Measurements from ENCODE around the gene PABPN1L.

PABPN1L gene

DNA sequence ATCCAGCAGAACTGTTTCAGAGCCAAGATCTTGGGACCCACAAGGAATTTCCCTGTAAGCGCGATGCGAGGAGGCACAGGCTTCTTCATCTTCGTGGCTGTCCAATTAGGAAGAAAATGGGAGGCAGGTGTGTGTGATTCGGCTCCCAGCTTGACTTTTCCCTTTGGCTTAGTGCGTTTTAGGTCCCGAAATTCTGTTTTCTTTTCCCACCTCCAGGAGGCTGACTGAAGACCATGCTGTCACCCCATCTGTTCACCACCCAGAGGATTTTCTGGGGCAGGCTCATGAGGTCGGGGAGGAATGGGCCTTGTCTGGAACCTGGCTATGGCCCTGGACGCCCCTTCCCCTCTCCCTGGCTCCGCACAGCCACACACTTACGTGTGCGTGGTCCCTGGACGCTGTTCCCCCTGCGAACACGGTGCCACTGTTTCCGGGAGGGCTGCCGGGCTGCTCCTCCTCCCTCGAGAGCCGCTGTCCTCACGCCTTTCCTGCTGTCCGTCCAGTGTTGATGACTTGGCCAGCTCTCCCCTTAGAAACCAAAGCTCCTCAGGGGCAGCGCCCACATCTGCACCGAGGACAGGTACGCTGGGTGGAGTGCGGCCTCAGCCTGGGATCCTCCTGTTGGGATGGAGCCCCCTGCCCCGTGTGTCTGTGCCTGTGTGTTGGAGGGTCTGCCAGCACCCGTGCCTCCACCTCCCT, 2.7 kb upstream of the PABPN1L start:
- no peaks in the 10 kb centered on the region for H3K4me1 Mint-ChIP-seq
- no peak overlapping the region for H3K4me3 Mint-ChIP-seq
- peaks cover 2% of the 10 kb centered on the region for H3K27me3 Mint-ChIP-seq
- no peaks in the 10 kb centered on the region for H3K9me3 Mint-ChIP-seq
- H3K27ac Mint-ChIP-seq, result no peak overlapping the region
- H3K36me3 Mint-ChIP-seq, result no peaks in the 10 kb centered on the region

DNA sequence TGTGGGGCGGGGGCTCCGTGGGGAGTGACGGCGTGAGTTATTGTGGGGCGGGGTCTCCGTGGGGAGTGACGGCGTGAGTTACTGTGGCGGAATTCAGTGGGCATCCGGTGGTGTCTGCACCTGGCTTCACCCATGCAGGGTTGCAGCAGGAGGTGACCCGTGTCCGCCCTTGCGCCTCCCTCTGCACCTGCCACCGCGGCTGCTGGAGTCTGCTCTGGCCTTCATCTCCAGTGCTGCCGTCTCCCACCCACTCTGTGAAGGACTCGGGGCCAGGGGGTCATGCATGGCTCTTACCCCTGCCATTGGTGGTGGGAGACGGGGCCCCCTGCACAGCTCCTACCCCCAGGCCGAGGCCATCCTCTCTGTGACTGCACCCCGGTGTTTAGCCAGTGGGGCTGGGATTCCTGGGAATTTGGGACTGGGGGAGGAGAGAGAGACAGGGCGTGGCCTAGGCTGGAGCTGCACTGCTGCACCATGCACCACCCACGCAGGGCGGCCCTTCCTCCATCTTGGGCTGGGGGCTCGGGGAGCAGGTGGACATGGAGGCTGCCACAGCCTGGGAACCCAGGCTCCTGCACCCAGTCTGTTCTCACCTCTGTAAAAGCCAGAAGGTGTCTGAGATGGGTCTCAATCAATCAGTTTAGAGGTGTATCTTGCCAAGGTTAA, 1.3 kb upstream of the PABPN1L start:
- Mint-ChIP-seq H3K27me3 (peaks cover 2% of the 10 kb centered on the region), H3K9me3 (no peaks in the 10 kb centered on the region), H3K4me1 (no peaks in the 10 kb centered on the region), H3K36me3 (no peaks in the 10 kb centered on the region), H3K27ac (no peak overlapping the region), H3K4me3 (no peak overlapping the region)

DNA sequence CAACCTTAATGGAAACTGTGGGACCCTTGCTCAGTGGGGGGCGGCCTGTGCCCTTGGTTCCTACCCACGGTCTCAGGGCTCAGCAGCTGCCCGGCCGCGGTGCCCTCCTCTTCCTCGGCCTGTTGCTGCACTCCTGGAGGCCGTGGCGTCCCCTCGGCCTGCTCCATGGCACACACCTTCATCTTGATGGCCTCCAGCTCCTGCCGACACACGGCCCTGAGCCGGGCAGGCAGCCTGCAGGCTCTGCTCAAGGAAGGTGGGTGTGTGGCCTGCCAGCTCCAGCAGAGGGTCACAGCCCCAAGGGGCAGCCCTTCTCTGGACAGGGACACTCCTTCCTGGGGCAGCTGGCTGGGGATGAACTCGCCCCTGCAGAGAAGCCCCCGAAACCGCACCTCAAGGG, 718 bp downstream of the PABPN1L start:
- H3K27ac Mint-ChIP-seq, result no peak overlapping the region
- no peaks in the 10 kb centered on the region for H3K4me1 Mint-ChIP-seq
- H3K9me3 Mint-ChIP-seq, result no peaks in the 10 kb centered on the region
- no peak overlapping the region for H3K4me3 Mint-ChIP-seq
- no peaks in the 10 kb centered on the region for H3K27me3 Mint-ChIP-seq
- H3K36me3 Mint-ChIP-seq, result peaks cover 3% of the 10 kb centered on the region

DNA sequence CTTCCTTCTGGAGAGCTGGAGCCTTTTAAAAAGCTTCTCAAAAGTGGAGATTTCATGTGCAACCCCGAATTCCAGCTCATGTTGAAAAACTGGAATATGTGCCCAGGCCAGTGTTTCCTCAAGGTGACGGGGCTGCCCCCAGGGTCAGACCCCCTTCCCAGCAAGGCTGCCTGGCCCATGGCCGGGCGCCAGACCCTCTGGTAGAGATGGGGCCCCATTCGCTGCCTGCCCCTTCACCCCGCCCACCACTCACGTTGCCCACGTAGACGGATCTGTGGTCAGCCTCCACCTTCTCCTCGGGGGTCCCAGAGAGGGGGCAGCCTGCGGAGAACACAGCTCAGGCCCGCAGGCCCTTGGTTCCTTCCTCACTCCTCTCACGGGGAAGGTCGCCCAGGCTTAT, 1.1 kb downstream of the PABPN1L start:
- H3K4me1 Mint-ChIP-seq, result no peaks in the 10 kb centered on the region

DNA sequence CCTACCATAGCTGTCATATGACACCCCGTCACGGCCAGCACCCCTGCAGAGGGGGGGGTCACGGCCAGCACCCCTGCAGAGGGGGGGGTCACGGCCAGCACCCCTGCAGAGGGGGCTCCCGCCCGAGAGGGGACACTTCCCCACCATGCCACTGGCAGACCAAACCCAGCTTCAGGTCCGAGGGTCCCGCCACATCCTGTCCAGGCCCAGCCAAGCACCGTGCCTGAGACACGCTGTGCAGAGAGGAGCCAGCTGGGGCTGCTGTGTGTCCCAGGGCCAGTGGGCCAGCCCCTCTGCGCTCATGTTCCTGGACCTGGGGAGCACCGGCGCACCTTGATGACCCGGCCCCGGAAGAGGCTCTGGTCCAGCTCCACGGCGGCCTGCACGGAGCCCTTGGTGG, 1.9 kb downstream of the PABPN1L start:
- Mint-ChIP-seq H3K4me3 (no peak overlapping the region), H3K36me3 (peaks cover 3% of the 10 kb centered on the region), H3K27me3 (no peaks in the 10 kb centered on the region), H3K27ac (no peak overlapping the region), H3K9me3 (no peaks in the 10 kb centered on the region), H3K4me1 (no peaks in the 10 kb centered on the region)

More for the DNA sequence above, 1.1 kb downstream of the PABPN1L start:
- Mint-ChIP-seq H3K36me3 (peaks cover 3% of the 10 kb centered on the region), H3K27ac (no peak overlapping the region), H3K27me3 (no peaks in the 10 kb centered on the region), H3K9me3 (no peaks in the 10 kb centered on the region), H3K4me3 (no peak overlapping the region)

DNA sequence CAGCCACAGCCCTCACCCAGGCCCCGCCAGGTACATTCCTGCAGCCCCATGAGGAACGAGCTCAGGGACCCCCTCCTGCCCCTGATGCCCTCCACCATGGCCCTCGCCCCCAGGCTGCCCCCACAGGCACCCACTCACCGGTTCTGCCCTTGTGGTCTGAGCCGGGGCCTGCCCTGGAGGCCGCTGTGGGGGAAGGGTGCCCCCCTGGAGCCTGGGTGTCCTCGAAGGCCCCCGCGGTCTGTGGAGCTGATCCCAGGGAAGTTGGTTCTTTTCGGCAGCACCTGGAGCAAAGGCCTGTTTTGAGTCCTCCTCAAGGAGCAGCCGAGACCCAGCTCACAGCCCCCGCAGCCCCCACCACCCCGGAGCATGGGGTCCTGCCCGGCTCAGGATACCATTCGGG, 2.4 kb downstream of the PABPN1L start:
- Mint-ChIP-seq H3K9me3 (no peaks in the 10 kb centered on the region), H3K36me3 (peaks cover 3% of the 10 kb centered on the region), H3K4me1 (no peaks in the 10 kb centered on the region), H3K27ac (no peak overlapping the region), H3K27me3 (no peaks in the 10 kb centered on the region), H3K4me3 (no peak overlapping the region)

DNA sequence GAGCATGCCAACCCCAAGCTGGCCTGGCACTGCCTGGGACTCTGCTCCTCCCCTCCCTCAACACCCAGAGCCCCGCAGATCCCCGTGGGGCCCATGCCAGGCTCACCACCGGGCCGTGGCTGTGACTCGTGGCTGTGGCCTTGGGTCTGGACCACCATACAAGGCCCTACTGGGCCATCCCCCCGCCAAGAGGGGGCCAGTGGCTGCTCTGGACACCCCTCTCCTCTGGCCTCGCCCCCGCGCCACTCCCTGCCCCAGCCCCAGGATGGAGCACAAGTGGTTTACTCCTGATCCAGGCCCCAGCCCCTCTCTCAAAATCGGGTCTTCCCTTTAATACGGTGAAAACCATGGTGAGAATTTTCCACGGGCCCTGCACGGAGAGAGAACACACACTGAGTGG, 3.0 kb downstream of the PABPN1L start:
- H3K4me3 Mint-ChIP-seq, result no peak overlapping the region
- peaks cover 4% of the 10 kb centered on the region for H3K4me1 Mint-ChIP-seq
- no peak overlapping the region for H3K27ac Mint-ChIP-seq
- H3K27me3 Mint-ChIP-seq, result no peaks in the 10 kb centered on the region
- peaks cover 3% of the 10 kb centered on the region for H3K36me3 Mint-ChIP-seq
- H3K9me3 Mint-ChIP-seq, result no peaks in the 10 kb centered on the region

DNA sequence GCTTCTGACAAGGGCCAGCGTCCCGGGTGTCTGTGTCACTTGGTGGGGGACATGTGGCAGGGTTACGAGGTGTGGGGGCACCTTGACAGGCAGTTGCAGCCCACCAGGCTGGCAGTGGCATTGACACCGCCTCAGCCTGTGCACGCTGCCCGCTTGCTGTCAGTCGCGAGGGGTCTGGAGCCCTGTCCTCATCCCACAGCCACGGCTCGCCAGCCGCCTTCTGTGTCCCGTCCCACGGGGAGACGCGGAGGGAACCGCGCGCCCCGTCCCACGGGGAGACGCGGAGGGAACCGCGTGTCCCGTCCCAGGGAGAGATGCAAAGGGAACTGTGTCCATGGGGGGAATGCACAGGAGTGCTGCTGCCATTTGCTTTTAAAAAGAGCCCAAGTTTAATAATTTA, 3.5 kb downstream of the PABPN1L start:
- Mint-ChIP-seq H3K4me1 (peaks cover 9% of the 10 kb centered on the region), H3K27me3 (no peaks in the 10 kb centered on the region), H3K4me3 (no peak overlapping the region), H3K36me3 (peaks cover 3% of the 10 kb centered on the region), H3K9me3 (no peaks in the 10 kb centered on the region), H3K27ac (no peak overlapping the region)

DNA sequence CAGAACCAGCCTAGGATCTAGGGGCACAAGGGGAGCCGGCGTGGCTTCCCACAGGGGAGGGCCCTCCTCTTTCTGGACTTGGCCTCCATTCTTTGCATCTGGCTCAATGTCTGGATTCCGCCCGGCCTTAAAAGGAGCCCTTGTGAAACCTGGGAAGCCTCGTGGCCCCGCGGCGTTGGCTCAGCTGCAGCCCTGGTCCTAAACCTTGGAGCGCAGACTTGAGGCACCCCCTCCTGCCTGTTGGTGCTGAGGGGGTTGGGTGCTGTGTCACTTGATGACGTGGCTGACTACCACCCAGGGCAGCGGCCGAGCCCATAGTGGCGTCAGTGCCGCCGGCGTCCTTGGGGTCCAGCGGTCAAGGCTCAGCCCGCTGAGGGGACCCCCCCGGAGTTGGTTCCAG, 5.1 kb downstream of the PABPN1L start:
- H3K36me3 Mint-ChIP-seq, result peaks cover 3% of the 10 kb centered on the region
- no peak overlapping the region for H3K27ac Mint-ChIP-seq
- no peak overlapping the region for H3K4me3 Mint-ChIP-seq
- H3K4me1 Mint-ChIP-seq, result peaks cover 13% of the 10 kb centered on the region
- no peaks in the 10 kb centered on the region for H3K9me3 Mint-ChIP-seq
- no peaks in the 10 kb centered on the region for H3K27me3 Mint-ChIP-seq

DNA sequence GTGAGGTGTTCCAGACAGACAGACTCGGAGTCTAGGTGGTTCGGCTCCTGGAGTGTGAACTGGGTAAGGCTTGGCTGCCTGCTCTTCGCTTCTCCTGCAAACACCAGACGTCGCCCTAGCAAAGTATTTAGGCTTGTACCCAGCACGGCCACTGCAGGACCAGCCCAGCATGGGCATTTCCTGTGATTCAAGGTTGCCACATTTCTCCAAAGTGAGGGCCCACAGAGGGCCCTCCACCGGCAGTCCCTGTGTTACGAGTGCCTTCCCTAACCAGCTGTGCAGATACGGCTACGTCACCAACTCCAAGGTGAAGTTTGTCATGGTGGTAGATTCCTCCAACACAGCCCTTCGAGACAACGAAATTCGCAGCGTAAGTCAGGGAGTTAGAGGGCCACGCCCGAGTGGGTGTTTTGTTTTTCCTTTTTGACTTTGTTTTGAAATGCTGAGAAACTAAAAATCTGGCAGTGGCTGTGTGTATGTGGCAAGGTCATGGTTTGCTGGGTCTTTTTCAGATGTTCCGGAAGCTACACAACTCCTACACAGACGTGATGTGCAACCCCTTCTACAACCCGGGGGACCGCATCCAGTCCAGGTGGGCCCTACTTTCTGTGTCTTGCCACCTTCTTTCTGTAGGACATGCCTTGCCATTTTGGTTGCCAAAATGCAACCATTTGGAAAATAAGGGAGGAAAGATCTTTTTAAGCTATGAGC, 6.9 kb downstream of the PABPN1L start:
- Mint-ChIP-seq H3K9me3 (no peaks in the 10 kb centered on the region), H3K36me3 (peaks cover 3% of the 10 kb centered on the region), H3K27me3 (no peaks in the 10 kb centered on the region), H3K4me1 (peaks cover 27% of the 10 kb centered on the region), H3K27ac (no peak overlapping the region), H3K4me3 (peak overlapping the region; percentile 23)

DNA sequence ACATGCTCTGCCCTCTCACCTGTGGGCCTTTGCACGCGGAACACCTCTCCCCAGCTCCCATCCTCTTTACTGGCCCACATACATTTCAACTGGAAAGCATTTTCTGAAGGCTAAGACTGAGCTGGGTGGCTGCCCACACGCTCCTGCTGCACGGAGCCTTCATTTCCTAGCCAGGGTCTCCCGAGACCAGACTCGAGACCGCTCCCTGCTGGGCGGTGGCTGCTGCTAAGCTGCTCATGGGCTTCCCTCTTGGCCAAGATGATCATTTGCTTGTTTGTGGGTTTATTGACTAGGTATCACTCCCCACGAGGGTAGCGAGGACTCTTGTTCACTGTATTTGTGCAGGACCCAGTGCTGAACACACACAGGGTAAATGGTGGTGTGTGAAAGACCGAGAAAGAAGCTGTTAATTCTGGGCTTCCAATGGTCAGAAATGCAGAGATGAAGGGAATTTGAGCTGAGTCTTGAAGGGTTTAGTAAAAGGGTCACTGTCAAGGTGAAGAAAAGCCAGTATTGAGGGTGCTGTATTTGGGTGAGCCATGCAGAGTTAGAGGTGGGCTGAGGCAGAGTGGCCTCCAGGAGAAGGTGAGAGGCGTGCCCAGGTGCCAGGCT, 8.6 kb downstream of the PABPN1L start:
- H3K4me1 Mint-ChIP-seq, result peaks cover 27% of the 10 kb centered on the region
- H3K27me3 Mint-ChIP-seq, result no peaks in the 10 kb centered on the region
- peak overlapping the region; percentile 96 for H3K27ac Mint-ChIP-seq
- H3K4me3 Mint-ChIP-seq, result peak overlapping the region; percentile 99
- H3K36me3 Mint-ChIP-seq, result peaks cover 3% of the 10 kb centered on the region
- H3K9me3 Mint-ChIP-seq, result no peaks in the 10 kb centered on the region

DNA sequence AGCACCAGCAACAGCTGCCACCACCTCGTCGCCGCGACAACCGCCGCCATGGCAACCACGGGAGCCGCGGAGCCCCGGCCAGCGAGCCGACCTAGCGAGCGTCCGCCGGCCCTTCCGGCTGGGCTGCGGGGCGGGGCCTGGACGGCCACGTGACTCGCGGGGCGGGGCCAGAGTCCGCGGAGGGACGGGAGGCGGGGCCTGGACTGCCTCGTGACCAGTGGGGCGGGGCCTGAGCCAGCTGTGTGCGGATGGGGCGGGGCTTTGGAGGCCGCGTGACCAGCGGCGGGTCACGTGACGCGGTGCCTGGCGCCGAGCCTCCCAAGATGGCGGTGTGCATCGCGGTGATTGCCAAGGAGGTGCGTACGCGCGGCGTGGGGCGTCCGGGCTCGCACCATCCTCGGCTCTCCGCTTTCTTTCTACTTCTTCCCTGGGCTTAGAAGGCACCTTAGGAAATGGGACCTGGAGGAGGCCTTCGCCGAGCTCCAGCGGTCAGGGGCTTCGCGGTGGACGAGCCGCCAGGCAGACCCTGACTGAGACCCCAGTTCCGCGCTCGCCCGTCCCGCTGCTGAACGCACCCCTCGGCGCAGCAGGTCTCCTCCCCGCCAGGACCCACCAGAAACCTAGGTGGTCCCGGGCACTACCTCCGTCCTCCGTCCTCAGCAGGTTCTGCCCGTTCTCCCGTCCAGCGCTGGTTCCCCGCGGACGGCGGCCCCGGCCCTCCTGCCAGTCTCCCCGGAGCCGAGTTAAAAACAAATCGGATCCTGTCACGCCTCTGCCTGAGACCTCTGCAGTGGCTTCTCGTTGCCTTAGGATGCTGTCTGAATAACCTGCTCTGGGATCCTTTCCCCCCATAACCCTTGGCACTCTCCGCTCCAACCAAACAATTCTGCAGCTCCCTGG, 9.4 kb downstream of the PABPN1L start, which contains the start of the genes GALNS and TRAPPC2L:
Gene GALNS (minus strand): TSS at position 120 of the 900 bp plus-strand sequence. CDS start 70 bp downstream, at position 50.
Gene TRAPPC2L (plus strand): TSS at position 300 of the 900 bp plus-strand sequence. CDS start 24 bp downstream, at position 324.
- Mint-ChIP-seq H3K4me1 (peaks cover 33% of the 10 kb centered on the region), H3K36me3 (peaks cover 3% of the 10 kb centered on the region), H3K4me3 (peak within 1 kb of the TSS; percentile 99), H3K27ac (peak within 1 kb of the TSS; percentile 96), H3K27me3 (no peaks in the 10 kb centered on the region), H3K9me3 (no peaks in the 10 kb centered on the region)

DNA sequence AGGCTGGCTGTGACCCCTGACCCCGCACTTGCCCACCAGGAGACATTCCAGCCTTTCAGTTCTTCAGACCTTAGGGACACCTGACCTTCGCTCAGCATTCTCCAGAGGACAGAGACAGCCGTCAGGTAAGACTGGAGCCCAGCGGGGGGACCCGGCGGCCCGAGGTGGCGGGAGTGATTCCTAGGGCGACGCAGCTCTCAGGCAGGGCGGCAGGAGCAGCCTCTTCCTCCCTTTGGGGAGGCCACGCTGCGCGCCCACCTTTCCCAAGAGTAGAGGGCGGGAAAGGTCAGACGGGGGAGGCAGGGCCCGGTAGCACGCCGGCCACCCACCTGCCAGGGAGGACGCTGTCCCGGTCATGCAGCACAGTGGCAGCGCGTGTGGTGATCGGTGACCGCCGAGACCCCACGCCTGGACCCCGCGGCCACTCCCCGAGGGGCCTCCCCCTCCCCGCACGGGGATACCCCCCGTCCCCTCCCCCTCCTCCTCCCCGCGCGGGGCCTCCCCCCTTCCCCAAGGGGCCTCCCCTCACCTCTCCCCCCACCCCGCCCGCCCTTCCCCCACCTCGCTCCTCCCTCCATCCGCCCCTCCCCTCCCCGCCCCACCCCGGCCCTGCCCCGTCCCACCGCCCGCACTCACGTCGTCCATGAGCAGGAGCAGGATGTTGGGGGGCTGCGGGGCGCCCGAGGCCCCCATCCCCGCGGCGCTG, 10.2 kb downstream of the PABPN1L start:
- no peaks in the 10 kb centered on the region for H3K27me3 Mint-ChIP-seq
- H3K27ac Mint-ChIP-seq, result no peak overlapping the region
- H3K4me3 Mint-ChIP-seq, result peak overlapping the region; percentile 99
- H3K36me3 Mint-ChIP-seq, result peaks cover 3% of the 10 kb centered on the region
- peaks cover 34% of the 10 kb centered on the region for H3K4me1 Mint-ChIP-seq
- H3K9me3 Mint-ChIP-seq, result no peaks in the 10 kb centered on the region

DNA sequence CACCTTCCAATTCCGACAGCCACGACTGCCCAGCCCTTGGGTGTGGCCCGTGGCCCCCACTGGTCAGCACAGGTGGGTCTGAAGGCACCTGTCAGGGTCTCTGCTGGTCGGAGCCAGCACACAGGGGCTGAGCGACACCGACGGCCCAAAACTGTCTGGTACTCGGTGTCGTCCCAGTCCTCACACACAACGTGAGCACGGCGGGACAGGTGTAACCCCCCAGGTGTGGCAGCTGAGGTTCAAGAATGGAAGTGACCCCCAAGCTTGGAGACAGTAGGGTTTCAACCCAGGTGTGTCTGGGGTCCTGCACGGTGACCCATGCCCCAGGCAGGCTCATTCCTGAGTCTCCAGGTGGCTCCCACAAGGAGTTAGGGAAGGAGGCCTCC, 10.7 kb downstream of the PABPN1L start:
- H3K4me1 Mint-ChIP-seq, result peaks cover 34% of the 10 kb centered on the region
- no peaks in the 10 kb centered on the region for H3K36me3 Mint-ChIP-seq
- peak overlapping the region; percentile 79 for H3K4me3 Mint-ChIP-seq
- H3K9me3 Mint-ChIP-seq, result no peaks in the 10 kb centered on the region
- no peaks in the 10 kb centered on the region for H3K27me3 Mint-ChIP-seq
- no peak overlapping the region for H3K27ac Mint-ChIP-seq

All from activated naive CD4-positive, alpha-beta T cell treated with anti-CD3 and anti-CD28 coated beads, Interleukin-2, amount 50 U/mL, for 24 hours (primary cell).